Activated CD4-positive, alpha-beta T cell treated with anti-CD3 and anti-CD28 coated beads for 4 hours (primary cell): ENCODE results near the gene ACSS1.

Experiments
- DNase-seq, 2 donors: peaks; one replicate each; pipeline ENCODE4 v3.0.0-alpha.2; 2020

ACSS1 gene

DNA sequence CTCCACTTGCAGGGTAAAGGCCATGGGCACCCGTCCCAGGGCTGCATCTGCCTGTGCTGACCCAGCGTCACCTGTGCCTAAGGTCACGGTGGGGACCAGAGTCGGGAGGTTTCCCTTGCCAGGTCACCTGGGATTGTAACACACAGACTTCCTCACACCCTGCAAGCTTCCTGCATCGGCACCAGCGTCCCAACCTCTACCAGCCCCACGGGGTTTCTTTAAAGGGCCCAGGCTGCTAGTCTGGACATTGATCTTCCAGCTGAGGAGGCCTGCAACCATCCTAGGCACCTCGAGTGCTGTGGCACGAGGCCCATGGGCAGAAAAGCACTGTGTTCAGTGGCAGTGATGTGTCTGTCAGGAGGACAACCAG is 12.6 kb downstream of the ACSS1 start:
- no peak for DNase-seq

DNA sequence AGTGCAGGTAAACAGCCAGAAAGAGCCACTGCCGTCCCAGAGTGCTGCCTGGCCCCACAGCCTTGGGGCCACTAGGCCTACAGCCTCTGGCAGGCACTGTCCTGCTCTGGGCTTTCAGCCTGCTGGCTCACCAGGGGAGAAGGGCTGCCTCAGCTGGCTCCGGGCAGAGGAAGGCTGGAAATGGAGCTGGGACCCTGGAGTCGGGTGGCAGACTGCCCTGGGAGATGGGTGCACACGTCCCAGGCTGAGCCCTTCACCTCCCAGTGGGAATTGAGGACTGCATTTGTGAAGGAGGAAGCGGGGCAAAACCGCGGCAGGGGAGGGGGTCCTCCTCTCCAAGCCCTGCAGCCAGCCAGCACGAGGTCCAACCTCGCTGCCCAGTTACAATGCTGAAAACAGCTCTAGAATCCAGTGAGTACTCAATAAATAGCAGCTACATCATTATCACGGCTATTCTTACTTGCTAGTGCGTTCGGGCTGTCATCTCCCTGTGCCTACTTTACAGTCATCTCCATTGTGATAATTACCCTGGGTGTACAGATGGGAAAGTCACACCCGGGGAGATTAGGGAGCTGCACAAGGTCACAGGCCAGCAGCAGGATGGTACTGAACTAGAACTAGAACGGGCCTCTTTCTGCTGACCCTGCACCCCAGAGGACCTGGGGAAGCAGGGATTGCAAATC is 13.1 kb downstream of the ACSS1 start:
- DNase-seq = no peak

DNA sequence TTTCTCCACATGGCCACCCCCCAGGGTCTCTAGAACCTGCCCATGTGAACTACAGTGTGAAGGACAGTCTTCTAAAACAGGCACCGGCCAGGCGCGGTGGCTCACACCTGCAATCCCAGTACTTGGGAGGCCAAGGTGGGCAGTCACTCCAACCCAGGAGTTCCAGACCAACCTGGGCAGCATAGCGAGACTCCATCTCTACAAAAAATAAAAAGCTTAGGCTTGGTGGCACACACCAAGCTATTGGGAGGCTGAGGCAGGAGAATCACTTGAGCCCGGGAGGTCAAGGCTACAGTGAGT is 13.7 kb downstream of the ACSS1 start:
- no peak for DNase-seq

DNA sequence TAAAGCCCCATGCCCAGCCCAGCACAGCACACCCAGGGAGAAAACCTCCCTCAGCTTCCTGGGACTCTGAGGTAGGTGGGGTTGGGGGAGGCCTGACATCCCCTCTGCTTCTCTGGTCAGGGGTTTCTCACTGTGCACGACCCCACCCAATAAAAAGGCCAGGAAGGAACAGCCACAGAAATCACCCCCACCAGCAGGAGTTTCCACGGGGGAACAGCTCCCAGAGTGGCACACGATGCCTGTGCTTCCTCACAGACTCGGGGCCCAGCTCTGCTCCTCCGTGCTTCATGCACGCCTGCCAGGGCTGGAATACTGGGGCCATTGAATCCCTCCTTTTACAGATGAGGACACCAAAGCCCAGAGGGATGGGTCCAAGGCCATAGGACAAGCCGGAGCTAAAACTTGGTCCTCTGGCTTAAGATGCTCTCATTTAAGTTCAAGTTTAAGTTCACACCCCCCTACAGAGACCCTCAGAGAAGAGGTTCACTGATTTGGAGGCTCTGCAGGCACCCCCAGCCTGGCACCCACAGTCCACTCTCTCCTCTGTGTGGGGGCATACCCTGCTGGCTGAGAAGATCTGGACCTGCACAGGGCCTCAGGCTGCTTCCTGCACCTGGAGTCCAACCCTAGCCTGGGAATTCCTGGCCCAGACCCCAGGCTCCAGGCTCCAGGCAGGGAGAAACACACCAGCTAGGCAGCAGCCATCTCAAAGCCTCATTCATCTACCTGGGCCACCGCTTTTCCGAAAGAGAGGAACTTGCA is 14.3 kb downstream of the ACSS1 start:
- DNase-seq = no peak

DNA sequence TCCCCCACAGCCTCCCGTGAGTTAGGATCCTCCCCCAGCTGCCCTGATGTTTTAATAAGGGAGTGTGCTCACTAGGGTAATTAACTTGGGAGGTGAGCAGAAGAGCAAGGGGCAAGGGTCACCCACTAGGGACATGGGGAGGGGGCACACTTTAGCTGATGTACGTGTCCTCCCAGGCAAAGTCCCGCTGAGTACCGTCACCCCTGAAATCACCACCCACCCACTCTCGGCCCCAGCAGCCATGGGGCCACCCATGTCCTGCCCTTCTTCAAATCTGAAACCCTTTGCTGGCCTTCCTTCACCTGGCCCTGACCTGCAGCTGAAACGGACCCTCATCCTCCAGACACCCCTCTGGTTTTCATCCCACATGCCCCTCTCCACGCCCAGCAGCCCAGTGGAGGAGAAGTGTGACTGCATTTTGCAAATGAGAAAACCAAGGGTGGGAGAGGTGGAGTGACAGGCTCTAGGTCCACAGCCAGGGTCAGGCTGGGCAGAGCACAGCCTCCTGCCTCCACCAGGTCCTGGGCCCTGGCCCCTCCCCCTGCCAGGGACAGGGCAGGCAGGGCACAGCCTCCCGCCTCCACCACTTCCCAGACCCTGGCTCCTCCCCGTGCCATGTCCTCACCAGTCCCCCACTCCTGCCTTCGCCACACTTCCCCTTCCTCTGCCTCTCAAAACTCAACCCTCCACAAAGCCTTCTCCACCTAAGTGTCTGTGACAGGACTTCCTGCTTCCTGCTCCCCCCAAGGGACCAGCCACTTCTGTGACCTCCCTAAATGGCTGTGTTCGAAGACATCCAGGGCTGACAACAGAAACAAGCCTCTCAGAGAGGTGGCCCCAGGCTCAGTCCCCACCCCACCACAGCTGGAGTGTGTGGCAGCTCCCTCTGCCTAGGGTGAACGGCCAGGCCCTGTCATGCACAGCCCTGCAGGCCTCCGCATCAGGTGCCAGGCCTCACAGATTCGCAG is 15.1 kb downstream of the ACSS1 start:
- DNase-seq = peak in 1 of 2 donors; percentile 13

DNA sequence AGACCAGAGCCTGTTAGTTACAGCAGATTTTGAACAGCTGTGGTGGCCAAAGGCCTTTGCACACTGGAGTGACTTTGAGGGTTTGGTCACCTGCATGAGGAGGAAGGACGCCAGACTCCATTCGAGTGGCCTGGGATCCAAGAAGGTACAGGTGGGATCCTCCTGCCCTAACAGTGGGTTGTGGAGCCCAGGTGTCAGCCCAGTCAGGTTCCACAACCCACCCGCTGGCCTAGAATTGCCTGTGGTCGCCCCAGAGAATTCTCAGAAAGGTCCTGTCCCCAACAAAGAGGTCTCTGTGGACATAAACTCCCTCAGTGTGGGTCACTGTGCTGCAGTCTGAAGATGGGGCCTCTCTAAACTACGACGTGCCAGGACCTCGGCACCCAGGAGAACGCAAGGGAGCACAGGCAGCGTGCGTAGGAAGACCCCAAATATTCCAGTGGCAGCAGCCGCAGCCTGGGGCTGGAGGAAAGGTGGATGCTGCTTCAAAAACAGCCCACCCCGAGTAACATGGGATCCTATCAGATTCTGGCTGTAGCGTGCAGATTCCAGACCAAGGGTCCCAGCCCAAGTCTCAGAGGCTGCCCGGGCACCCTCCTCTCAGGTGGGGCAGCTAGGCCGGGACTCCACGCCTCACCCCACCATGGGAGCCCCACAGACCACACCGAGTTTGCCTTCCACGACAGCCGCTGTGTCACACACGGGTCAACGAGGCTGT is 16.0 kb downstream of the ACSS1 start:
- no peak for DNase-seq

DNA sequence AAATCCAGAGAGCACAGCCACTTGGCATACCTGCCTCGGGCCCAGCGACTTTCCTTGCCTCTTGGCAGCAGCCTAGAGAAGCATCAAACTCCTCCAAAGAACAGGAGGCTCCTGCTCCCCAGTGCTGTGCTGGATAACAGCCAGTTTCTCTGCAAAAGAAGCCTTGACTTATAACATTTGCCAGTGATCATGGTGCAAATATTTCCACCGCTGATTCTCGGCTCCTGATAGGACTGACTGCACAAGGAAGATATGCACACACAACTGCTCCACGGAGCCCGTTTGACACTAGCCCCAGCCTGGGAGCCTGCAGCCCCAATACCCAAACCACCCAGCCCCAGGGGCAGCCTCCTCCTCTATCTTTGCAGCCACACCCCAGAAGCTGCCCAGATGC is 17.5 kb downstream of the ACSS1 start:
- no peak for DNase-seq

DNA sequence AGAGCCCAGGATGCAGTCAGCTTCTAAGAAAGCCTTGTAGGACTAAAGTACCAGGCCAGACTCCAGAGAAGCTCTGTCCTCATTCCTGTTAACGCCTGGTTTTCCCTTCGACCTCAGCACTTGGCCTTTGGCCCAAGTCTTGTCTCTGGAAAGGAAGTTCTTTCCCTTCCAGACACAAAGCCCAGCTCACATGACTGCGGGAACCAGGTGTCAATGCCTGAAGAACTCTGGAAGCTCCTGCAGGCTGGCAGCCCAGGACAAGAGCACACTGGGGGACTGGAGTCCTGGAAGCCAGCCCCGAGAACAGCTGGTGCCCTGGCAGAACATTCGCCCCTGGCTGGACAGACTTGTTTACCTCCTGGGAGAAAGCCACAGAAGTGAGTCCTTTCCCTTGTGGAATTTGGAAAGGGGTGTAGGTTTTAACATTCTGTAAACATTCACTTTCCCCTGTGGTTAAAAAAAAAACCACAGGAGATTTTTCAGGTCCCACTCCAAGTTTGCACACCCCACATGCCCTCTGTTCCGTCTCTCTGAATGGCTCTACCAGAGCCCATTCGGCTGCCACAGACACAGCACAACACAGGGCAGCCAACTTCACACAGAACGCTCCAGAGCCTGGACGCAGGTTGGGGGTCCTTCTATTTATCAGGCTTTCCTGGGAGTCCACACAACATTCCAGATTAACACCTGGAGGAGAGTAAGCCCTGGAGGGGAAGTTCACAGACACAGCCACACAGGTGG is 18.1 kb downstream of the ACSS1 start:
- no peak for DNase-seq

DNA sequence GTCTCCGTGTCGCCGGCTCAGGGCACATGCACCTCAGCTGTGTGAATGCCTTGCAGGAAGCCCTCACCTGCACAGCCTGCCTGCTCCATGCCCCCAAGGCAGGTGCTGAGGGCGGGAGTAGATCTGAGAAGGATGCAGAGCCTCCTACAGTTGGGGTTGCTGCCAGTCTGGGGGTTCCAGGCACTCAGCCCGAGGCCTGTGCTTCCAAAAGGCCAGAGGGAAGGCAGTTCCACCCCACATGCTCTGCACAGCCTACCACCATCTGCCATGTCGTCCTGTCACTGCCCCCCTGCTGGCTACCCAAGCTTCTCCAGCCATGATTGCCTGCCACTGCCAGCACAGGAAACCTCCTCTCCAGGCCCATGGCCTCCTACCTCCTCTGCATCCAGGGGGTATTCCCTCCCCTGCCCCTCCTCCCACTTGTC is 19.3 kb downstream of the ACSS1 start:
- DNase-seq = no peak

DNA sequence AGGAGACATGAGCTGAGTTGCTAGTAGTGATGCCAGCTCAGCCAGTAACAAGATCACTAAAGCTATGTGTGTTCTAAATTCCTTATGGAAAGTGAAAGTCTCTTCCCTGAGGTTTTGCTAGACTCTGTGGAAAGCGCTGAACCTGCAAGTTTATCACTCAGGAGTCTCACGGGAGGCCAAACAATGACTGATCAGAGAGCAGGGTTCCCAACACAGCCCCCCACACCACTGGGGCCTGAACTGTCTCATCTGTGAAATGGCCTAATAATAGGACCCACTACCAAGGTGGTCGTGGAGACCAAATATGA is 19.9 kb downstream of the ACSS1 start:
- no peak for DNase-seq

DNA sequence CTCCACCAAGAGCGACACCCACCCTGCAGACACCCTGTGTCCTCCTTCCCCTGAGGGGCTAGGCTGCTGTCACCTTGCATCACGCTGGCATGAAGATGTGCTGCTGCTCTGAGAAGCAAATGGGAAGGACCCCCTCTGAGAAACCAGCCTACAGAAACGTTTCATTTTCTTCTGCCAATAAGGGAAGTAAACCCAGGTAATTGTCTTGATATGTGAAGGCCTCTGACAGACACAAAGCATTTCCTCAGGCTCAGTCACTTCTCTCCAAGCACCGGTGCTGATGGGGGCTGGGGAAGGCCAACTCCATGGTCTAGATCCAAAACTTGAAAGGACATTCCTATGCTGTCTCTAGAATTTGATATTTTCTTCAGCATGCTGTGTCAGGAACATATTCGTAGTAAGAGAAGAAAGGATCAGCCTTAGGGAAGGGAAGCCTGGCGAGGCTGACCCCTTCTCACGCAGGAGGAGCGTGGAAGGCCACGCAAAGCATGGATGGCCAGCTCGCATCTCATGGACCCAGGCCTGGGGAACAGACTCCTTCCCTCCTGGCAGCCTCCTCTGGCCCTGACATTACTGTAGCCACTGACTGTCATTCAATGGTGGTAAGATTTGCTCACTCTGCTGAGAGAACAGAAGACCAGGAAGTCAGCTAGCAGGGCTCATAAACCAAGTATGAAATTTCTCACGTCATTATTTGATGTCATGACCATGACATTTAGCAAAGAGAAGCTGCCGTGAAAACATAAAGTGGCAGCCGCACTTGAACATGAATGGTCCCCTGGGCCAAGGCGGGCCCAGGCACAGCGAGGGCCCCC is 20.4 kb downstream of the ACSS1 start:
- DNase-seq = no peak

DNA sequence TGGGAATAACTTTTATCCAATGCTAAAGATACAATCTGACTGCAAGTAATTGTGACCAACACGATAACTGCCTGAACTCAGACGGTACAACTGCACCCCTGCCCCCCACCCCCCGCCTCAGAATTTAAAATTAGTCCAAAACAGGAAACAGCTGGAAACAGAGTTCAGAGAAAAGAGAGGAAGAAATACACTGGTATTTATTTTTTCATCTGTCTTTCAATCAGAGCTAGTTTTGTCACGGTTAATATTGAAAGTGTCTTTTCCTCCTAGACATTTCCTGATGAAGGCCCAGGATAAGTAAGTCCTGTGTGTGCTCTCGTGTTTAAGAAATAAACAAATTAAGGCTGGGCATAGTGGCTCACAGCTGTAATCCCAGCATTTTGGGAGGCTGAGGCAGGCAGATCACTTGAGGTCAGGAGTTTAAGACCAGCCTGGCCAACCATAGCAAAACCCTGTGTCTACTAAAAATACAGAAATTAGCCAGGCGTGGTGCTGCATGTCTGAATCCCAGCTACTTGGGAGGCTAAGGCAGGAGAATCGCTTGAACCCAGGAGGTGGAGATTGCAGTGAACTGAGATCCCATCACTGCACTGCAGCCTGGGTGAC is 21.5 kb downstream of the ACSS1 start:
- no peak for DNase-seq

DNA sequence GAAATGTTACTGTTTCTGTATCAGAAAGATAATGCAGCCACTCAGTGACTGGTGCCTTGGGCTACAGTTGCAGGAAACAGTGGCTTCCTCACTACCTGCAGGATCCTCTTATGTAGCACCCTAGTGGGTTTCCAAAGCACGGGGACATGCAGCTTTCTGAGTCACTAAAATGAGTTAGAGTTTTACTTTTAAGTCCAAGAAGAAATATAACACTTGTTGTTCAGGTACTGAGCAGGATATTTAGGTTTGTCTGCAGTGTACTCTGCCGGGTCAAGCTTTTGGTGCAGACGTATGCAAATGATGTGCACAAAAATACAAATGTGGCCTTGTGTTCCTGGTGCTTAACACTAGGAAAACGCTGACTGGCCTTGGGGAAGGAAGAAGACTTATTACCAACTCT is 22.0 kb downstream of the ACSS1 start:
- no peak for DNase-seq

DNA sequence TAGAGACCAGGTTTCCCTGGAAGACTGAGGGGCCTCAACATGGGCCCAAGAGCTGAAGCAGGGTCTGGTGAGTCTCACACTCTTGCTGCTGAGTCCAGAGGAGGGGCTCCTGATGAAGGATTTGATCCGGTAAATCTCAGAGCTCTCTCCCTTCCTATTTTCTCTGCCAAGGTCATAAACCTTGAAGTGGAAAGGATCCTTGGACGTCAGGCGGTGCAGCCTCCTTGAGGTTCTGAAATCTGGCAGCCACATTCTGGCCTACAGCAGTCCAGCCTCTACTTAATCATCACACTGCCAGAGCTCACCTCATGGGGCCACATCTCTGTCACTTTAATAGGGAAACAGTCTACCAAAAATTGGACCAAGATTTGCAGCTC is 24.0 kb downstream of the ACSS1 start:
- no peak for DNase-seq

DNA sequence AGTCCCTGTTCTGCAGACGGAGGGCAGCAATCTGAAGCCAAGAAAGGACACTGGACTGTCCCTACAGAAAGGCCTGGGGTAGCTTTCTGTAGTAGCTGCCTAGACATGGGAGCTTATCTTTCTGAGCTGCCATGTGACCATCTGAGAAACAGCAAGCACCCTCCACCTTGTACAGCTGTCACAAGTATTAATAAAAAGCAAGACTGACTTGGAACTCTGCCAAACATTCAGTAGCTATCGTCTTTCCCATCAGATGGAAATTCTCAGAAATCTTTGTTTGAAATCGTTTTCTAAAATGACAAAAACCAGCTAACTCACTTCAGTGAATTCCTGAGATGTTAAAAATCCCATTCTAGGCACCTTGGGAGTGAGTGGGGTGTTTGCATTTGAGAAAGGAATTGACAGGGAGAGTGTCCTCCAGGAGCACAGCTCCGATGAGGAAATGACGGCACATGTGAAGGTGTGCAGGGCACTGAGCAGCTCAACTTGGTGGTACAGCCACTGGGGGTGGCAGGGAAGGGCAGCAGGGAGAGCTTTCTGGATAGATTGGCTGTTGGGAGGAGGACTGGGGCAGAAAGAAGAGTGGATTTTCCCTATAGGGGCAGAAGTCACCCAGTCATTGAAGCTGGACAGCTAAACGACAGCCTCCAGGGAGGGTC is 24.5 kb downstream of the ACSS1 start:
- no peak for DNase-seq

DNA sequence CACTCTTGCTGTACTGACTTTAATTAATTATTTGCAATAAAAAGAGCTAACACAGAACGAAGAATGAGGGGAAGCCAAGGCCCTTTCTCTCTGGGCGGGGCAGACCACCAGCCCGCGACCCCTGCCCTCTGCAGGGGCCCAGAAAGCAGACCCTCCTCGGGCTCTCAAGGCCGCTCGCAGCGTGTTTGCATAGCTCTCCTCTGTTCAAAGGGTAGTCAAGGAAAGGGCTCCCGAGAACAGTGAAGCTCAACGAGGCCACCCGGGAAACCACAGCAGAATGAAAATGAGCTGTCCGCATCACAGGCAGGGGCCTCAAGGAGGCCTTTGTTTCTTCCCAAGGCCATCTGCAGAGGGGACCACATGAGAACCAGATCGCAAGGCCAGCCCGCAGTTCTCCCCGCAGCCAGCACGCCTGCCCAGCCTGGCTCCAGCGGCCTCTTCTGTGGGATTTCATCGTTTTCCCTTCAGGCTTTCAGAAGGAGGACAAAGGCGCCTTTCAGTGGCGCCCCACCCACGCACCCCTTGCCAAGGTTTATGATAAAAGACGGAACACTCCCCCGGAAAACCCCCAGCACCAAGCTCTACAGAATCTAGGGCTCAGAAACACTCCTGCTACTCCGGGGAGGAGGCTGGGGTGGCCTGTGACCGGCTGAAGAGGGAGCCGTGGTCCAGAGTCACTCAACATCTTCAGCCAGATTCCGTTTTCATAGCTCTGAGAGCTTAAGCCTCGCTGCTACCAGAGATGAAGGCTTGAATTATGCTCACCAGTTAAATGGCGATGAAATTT is 25.3 kb downstream of the ACSS1 start:
- DNase-seq = no peak

DNA sequence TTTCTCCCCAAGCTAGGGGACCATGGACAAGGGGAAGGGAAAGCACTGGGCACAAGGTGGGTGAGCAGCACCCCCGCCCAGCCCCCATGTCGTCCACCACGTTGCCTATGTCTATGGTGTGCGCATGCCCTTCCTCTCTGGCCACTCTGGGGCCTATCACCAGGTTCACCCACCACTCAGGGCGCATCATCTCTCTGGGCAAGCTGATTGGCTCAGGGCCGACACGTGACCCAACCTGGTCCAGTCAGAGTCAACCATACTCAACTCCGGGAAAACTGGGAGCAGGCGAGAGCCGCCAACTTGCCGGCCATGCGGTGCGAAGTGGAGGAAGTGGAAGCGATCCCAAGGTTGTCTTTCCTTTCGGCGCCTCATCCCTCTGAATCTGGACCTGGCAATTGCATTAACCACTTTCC is 25.9 kb downstream of the ACSS1 start:
- no peak for DNase-seq

DNA sequence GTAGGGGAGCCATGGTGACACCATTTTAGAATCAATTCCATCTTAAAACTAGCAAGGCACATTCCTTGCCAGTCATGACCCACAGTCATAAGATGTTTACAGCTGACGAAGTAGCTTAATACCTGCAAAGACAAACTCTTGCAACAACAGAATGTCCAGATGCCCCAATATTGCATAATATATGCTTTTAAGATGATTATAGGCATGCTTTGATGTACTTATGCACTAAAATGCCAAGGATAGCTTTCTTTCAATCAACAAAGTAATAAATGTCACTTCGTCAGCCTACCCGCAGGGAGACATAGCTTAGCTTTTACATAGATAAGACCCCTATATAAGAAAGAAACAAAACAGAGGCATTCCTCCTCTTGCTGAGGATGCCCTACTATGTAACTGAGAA is 26.7 kb downstream of the ACSS1 start:
- DNase-seq = no peak

DNA sequence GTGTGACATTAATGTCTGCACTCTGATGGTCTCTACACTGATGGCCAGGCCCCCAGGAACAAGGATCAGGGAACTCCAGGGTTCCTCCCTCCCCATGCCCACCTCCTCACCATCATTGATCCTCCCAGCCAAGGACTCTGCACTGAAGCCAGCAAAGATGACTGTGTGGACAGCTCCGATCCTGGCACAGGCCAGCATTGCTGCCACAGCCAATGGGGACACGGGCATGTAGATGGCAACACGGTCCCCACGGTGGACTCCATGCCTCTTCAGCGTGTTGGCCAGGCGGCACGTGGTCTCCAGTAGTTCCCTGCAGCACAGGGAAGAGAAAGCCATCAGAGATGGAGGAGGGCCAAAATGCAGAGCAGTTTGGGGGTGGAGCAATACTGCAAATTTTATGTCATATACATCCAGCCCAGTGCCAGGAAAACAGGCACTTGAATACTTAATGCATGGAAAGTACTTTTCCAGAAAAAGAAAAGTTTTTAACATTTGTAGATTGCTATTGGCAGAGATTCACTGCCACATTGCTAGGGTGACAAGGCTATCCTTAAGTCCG is 27.2 kb downstream of the ACSS1 start:
- DNase-seq = no peak
